GM19193 (cell line): ENCODE results near the gene PALMD.

Source experiments
- POLR2A ChIP-seq: IDR thresholded peaks from 4 replicates; pipeline ENCODE4 v1.6.1; 2011; ENCODE audit not compliant: insufficient read depth, insufficient read length; ENCODE audit errors: extremely low read depth

Gene PALMD

GRCh38 chr1:99644279-99645004 lies 1.5 kb upstream of the PALMD start:
- TF ChIP-seq POLR2A, result no peak

GRCh38 chr1:99645203-99645602 lies 710 bp upstream of the PALMD start:
- TF ChIP-seq POLR2A, result no peak

DNA sequence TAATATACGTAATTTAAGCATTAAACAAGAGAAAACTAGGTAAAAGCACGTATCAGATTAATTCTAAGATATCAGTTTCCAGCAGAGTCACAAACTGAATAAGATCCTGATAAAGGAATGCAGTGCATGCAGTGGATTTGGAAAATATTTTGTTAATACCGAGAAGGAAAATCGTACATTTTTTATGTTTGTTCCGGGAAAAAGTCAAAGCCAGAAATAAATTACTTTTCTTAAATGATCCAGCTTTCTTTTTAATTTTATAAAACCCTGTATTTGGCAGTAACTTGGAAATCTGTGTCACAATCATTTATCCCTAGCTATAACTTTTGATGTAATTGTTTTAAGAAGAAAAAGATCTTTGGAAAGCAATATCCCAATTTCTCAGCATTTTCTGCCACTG lies 955 bp downstream of the PALMD start:
- TF ChIP-seq POLR2A, result no peak

DNA sequence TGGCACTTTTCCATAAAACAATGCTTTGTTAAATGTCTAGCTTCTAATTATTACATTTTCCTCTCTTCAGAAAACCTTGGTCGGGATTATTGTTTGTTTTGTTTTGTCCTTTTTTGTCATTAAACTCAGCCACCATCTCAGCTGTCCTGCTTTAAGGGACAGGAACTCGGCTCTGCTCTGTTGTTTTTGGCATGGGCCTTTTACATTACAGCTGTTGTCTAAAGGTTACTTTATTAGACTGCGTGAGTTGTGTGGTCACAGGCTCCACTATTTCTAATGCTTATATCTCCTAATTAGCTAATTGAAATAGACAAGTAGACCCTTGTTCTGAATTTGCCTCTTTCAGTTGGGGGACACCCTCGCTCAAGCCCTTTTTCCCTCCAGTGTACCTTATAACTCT lies 1.6 kb downstream of the PALMD start:
- no peak for TF ChIP-seq POLR2A

GRCh38 chr1:99648107-99648506 lies 2.2 kb downstream of the PALMD start:
- no peak for TF ChIP-seq POLR2A

DNA sequence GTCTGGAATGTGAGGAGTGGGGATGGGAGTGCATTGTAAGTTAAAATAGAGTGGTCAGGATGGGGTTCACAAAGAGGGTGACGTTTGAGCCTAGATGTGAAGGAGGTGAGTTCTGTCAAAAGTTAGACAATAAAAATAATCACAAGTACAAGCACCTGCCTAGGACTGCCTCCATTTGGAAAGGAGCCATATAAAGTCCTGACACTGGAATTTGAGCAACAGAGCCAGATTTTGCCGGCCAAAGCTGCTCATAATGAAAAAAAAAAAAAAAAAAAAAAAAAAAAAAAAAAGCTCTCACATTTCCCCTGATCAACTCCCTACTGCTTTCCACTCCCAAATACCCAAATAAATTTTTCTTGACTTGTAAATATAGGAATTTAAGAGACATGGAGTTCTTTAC lies 4.1 kb downstream of the PALMD start:
- no peak for TF ChIP-seq POLR2A

DNA sequence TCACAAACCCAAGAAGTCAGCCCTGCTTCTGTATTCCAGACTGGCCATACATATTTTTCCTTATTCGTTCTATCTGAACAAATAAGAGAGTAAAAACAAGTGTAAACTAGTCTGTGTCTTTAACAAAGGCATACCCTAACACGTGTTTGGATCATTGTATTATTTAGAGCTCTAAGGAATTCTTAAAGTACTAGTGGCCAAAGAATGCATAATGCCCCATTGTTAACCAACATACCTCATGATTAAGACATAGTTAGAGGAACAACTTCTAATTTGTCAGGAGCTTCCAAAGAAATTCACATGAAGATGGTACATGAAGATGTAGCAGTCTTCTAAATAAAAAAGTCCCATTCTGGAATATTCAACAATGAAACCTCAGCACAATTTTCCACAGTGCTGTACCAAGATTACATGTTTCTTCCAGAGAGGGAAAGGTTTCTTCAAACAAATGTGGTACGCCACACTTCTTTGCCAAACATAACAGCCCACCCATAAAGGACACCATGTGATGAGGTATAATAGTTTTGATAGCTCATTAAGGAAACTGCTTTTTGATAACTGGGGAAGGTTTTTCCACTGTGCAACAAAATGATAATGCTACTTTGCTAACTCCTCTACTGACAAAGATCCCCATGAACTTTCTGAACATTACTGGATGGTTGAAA lies 5.0 kb downstream of the PALMD start:
- no peak for TF ChIP-seq POLR2A

- no peak for TF ChIP-seq POLR2A
Observed at GRCh38 chr1:99652881-99653281, 7.0 kb downstream of the PALMD start.

- TF ChIP-seq POLR2A, result no peak
Observed at GRCh38 chr1:99655376-99655775, 9.5 kb downstream of the PALMD start.

- no peak for TF ChIP-seq POLR2A
Observed at GRCh38 chr1:99656701-99657100, 10.8 kb downstream of the PALMD start.

DNA sequence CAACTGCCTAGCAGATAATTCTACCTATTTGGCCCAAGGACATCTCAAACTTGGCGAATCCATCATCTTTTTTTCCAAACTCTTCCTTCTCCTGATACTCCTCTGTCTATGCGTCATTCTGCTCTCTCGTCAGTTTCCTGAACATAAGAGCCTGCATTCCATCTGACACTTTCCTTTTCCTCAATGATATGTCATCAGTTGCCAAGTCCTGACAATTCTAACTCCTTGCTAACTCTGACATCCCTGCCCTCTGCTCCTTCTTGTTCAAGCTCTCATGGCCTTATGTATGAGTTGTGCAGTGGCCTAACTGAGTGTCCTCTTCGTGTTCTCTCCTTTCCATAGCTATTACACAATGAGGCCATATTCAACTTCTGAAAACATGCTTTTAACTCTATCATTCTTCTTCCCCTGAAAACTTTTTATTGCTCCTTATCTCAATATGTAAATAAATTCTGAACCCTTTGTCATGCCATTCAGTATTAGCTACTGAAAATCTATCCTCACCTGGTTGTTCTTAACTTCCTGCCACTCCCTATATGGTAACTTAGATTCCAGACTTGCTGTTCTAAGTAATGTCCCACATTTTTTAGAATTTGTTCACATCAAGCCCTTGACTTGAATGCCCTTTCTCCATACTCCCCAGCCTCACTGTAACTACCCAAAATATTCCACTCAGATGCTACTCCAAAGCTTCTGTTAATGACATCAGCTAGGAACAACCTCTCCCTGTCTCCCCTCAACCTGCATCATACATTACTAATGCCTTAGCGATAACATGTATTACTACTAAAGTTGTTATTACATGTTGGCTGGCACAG lies 11.5 kb downstream of the PALMD start:
- no peak for TF ChIP-seq POLR2A

DNA sequence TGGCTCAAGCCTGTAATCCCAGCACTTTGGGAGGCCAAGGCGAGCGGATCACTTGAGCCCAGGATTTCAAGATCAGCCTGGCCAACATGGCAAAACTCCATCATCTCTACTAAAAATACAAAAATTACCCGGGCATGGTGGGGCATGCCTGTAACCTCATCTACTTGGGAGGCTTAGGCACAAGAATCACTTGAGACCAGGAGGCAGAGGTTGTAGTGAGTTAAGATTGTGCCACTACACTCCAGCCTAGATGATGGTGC lies 12.0 kb downstream of the PALMD start:
- TF ChIP-seq POLR2A, result no peak

GRCh38 chr1:99659755-99660210 lies 13.9 kb downstream of the PALMD start:
- TF ChIP-seq POLR2A, result no peak

DNA sequence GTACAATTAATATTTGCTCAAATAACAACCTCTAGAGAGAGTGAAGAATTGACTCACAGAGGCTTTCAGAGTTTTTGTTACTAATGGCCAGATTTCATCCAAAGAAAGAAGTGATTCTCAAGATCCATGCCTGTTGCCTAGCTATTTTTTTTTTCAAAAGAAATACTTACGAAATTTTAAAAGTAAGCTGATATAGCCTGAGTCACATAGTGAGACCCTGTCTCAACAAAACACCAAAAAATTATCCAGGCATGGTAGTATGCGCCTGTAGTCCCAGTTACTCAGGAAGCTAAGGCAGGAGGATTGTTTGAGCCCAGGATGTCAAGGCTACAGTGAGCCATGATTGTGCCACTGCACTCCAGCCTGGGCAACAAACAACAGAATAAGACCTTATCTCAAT lies 14.6 kb downstream of the PALMD start:
- TF ChIP-seq POLR2A, result no peak

GRCh38 chr1:99661780-99662179 lies 15.9 kb downstream of the PALMD start:
- TF ChIP-seq POLR2A, result no peak
